ENCODE results near the gene PTPRN2. TPM values are rescaled to one million over a fixed set of nuclear protein-coding genes. Genes with fewer than 3 reads are reported as not detected.

PTPRN2 gene
- total and polyA plus RNA-seq, 9 of the 15 experiments (the other 6 are each of a cell fraction or from before 2014, with no cell fraction given) = not detected

DNA sequence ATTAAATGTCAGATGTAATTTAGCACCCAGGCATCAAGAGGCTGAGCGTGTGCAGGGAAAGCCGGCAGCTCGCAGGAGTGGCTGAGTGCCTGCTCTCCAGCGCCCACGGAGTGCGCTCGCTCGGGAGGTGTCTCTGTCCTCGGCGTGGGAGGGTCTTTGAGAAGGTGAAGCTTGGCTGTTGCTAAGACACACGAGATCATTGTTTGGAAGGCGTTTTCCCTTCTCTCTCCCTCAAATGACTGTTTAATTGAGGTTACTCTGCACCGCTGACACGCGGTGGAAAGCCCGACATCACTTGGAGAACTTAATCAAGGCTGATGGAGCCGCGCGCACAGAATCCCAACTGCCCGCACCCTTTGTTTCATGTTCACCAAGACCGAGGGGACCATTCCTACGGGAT, 836.2 kb downstream of the PTPRN2 start:
- Histone ChIP-seq H3K4me2 (ENCODE audit: insufficient read depth, low read length) (no peak overlapping the region), H3K9ac (ENCODE audit: insufficient read depth in 1 of 2, low read depth in 2 of 2, low read length in 2 of 2) (no peak overlapping the region), H3K27ac (ENCODE audit: extremely low read depth, low read depth, low read length) (no peak overlapping the region), H3K4me3 (no peak overlapping the region), H3K9me3 (replicated peaks; ENCODE audit: control insufficient read depth, insufficient read depth, low read depth, low read length) (no peaks in the 10 kb centered on the region), H3K36me3 (ENCODE audit: control insufficient read depth, insufficient read depth, low read length) (no peaks in the 10 kb centered on the region), H4K20me1 (replicated peaks; ENCODE audit: control insufficient read depth, insufficient read depth, low read length) (peaks cover 14% of the 10 kb centered on the region), H2AFZ (ENCODE audit: low read depth, low read length) (no peak overlapping the region), H3K9me1 (ENCODE audit: control insufficient read depth, insufficient read depth, low read length) (peaks cover 3% of the 10 kb centered on the region), H3K4me1 (replicated peaks in 1 of 2; ENCODE audit: control insufficient read depth in 2 of 2, insufficient read depth in 2 of 2, low read length in 2 of 2) (peaks cover 0 to 10% of the 10 kb centered on the region in 2 experiments; a peak in 2 of 5 replicates), H3K79me2 (ENCODE audit: control insufficient read depth, insufficient read depth, low read length) (no peaks in the 10 kb centered on the region), H3K27me3 (ENCODE audit: control insufficient read depth in 2 of 2, insufficient read depth in 2 of 2, low read length in 2 of 2) (peaks cover 41 to 59% of the 10 kb centered on the region in 2 experiments; a peak in 4 of 5 replicates)
- BruUV-seq (replicated peaks) = no TSS peak
- DNase-seq (ENCODE audit: extremely low read depth in 1 of 4, low spot score in 3 of 4) (no peak), ATAC-seq (no peak), FAIRE-seq (no peak)
- in situ Hi-C loops (cut with MboI) (no loop called here), intact Hi-C loops (cut with micrococcal nuclease) (no loop called here)
- 10% methylated on average over 22 of the region's 22 CpGs for WGBS (ENCODE audit: insufficient coverage, low coverage, missing lambda C conversion rate)
- ChIA-PET CTCF (ENCODE audit: low intra/inter-chr PET ratio) (no interaction called here), POLR2A (interaction anchor here (0.6 to 0.8 kb wide), 2 partner anchors 12 to 69 kb away, joined by 3 read pairs; no protein-coding TSS in a partner anchor)
- no peak for TF ChIP-seq RNF219 (CRISPR knock-in tag; IDR thresholded peaks at IDR 0.05)
- no peak for TF ChIP-seq ZBTB17 (CRISPR knock-in tag; IDR thresholded peaks at IDR 0.05)
- no peak for TF ChIP-seq GABPB1 (CRISPR knock-in tag; IDR thresholded peaks at IDR 0.05)
- no peak for TF ChIP-seq RFX7 (CRISPR knock-in tag; IDR thresholded peaks at IDR 0.05)
- no peak for TF ChIP-seq CBX3 (IDR thresholded peaks at IDR 0.05; ENCODE audit: borderline replicate concordance in 1 of 2, low read length in 2 of 2)
- TF ChIP-seq, protein P1, sequence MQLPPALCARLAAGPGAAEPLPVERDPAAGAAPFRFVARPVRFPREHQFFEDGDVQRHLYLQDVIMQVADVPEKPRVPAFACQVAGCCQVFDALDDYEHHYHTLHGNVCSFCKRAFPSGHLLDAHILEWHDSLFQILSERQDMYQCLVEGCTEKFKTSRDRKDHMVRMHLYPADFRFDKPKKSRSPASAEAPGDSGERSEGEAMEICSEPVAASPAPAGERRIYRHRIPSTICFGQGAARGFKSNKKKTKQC (CRISPR knock-in tag; IDR thresholded peaks at IDR 0.05) = no peak
- TF ChIP-seq TEAD2 (tag; IDR thresholded peaks at IDR 0.05) = no peak
- no peak for TF ChIP-seq PYGO2 (tag; IDR thresholded peaks at IDR 0.05)
- no peak for TF ChIP-seq ZNF24 (IDR thresholded peaks at IDR 0.05)
